Cardiac muscle cell (in vitro differentiated cells and primary cell): ENCODE measurements around the gene AKAP8. TPM values are rescaled to one million over a fixed set of nuclear protein-coding genes. Genes with fewer than 3 reads are reported as not detected.
"Not testable (repeated sequence)": the region's sequence is repeated elsewhere in the genome, so short reads cannot be mapped to it uniquely, and the experiment has no call there.

Experiments used
- DNase-seq, 2 donors: peaks; one replicate each; pipeline versions ENCODE4 v3.0.0 to v3.0.0-alpha.2; 2010 to 2017; ENCODE audit warnings: low read depth in 1 of 2, low spot score in 1 of 2
- H3K27ac ChIP-seq: fragments of 200-600 bp; sonication (generic); 2 replicates; pipeline ENCODE4 v1.5.1; 2016
- H3K27me3 ChIP-seq: fragments of 200-600 bp; sonication (generic); 2 replicates; pipeline ENCODE4 v1.6.0; 2016; ENCODE audit warnings: control low read depth
- H3K36me3 ChIP-seq: fragments of 200-600 bp; sonication (generic); 2 replicates; pipeline ENCODE4 v1.5.1; 2016; ENCODE audit warnings: control low read depth
- H3K4me1 ChIP-seq: fragments of 200-600 bp; sonication (generic); 2 replicates; pipeline ENCODE4 v1.8.1; 2017; ENCODE audit warnings: low read depth, mild to moderate bottlenecking, mixed run types
- H3K4me3 ChIP-seq: fragments of 200-600 bp; sonication (generic); 2 replicates; pipeline ENCODE4 v1.5.1; 2016; ENCODE audit warnings: mild to moderate bottlenecking
- H3K9me3 ChIP-seq: fragments of 200-600 bp; sonication (generic); 2 replicates; pipeline ENCODE4 v1.5.1; 2017; ENCODE audit warnings: low read depth, mild to moderate bottlenecking, control low read depth
- CTCF ChIP-seq: IDR thresholded peaks from 2 replicates; pipeline ENCODE4 v1.5.1; 2012; ENCODE audit warnings: low read depth, mild to moderate bottlenecking, low read length
- polyA plus RNA-seq: library from polyadenylated mRNA; unstranded; fragments of >200 nt; fragmentation: Nextera tagmentation; extraction: Ambion mirVana; gene quantifications from 2 replicates; pipeline ENCODE4 v1.2.1, GENCODE V29; 2016
- total RNA-seq: library from RNA; depleted of rRNA; stranded (reverse); fragments of >200 nt; gene quantifications from 2 replicates; pipeline ENCODE4 v1.2.3, GENCODE V29; 2016

AKAP8 gene
- total and polyA plus RNA-seq, 2 experiments from 2014 or later, result 17.8 to 34.5 TPM

DNA sequence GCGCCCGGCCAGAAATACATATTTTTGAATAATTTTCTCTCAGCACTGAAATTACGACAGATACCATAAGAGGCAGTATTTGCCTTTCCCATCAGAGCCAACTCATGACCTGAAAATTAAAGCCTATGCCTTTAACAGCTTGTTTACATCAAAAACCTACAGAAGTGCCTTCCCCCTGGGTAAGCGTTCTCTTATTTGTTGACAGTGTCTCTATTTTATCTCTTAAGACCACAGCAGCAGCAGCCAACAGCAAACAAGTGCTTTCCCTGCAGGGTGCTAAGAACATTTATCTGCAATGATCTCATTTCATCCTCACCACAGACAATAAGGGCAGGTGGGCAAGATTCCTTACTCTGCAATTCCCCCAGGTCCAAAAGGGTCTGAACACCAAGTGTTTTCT lies 33.2 kb upstream of the AKAP8 start:
- Histone ChIP-seq H3K4me1 (peaks cover 35% of the 10 kb centered on the region), H3K9me3 (no peaks in the 10 kb centered on the region), H3K27ac (peak overlapping the region; percentile 73), H3K4me3 (no peak overlapping the region), H3K27me3 (no peaks in the 10 kb centered on the region), H3K36me3 (peaks cover 16% of the 10 kb centered on the region)
- no peak for TF ChIP-seq CTCF
- DNase-seq, result no peak

DNA sequence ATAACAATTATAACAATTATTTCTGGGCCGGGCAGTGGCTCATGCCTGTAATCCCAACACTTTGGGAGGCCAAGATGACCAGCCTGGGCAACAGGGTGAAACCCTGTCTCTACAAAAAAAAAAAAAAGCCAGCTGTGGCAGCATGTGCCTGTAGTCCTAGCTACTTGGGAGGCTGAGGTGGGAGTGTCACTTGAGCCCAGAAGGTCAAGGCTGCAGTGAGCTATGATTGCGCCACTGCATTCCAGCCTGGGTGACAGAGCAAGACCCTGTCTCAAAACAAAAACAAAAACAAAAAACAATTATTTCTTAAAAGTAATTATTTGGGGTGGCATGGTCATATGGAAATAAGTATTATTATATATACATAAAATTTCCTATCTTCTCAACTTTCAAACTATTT lies 31.8 kb upstream of the AKAP8 start:
- H3K27me3 ChIP-seq, H3K9me3 ChIP-seq, H3K4me3 ChIP-seq, H3K27ac ChIP-seq, DNase-seq: not testable (repeated sequence)
- H3K36me3 ChIP-seq, result peaks cover 16% of the 10 kb centered on the region
- peaks cover 31% of the 10 kb centered on the region for H3K4me1 ChIP-seq

DNA sequence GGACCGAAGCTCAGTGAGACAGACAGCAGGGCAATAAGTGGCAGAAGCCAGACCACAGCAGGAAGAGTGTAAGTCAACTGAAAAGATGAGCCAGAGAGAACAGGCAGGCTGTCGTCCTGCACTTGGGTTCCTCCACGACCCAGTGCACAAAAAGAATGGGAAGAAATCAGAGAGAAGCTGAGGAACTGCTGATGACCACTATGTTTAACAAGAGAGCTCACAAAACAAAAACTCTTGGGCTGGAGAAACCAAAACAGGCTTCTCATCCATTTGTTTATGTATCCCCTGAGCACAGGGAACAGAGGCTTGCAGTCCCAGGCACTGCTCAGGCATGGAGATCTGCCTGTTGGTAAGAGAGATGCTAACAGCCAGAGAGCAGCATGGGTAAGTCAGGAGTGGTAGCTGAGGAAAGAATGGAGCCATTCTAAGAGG lies 25.2 kb upstream of the AKAP8 start:
- no peak for TF ChIP-seq CTCF
- H3K27me3 ChIP-seq, result no peaks in the 10 kb centered on the region
- no peak for DNase-seq
- H3K27ac ChIP-seq, result peak overlapping the region; percentile 98
- peaks cover 44% of the 10 kb centered on the region for H3K4me1 ChIP-seq
- H3K9me3 ChIP-seq, result no peaks in the 10 kb centered on the region
- H3K36me3 ChIP-seq, result peaks cover 17% of the 10 kb centered on the region
- H3K4me3 ChIP-seq, result no peak overlapping the region

GRCh38 chr19:15404097-15404779 lies 24.7 kb upstream of the AKAP8 start:
- Histone ChIP-seq H3K27me3 (no peaks in the 10 kb centered on the region), H3K36me3 (peaks cover 18% of the 10 kb centered on the region), H3K4me3 (no peak overlapping the region), H3K27ac (peak overlapping the region; percentile 98), H3K4me1 (peaks cover 44% of the 10 kb centered on the region), H3K9me3 (no peaks in the 10 kb centered on the region)
- no peak for TF ChIP-seq CTCF
- peak in 1 of 2 donors; percentile 76 for DNase-seq

GRCh38 chr19:15403151-15403531 lies 23.6 kb upstream of the AKAP8 start:
- TF ChIP-seq CTCF, result no peak
- H3K36me3 ChIP-seq, result peaks cover 25% of the 10 kb centered on the region
- H3K27me3 ChIP-seq, result no peaks in the 10 kb centered on the region
- no peak for DNase-seq
- no peak overlapping the region for H3K4me3 ChIP-seq
- peak overlapping the region; percentile 98 for H3K27ac ChIP-seq
- peaks cover 44% of the 10 kb centered on the region for H3K4me1 ChIP-seq
- no peaks in the 10 kb centered on the region for H3K9me3 ChIP-seq

DNA sequence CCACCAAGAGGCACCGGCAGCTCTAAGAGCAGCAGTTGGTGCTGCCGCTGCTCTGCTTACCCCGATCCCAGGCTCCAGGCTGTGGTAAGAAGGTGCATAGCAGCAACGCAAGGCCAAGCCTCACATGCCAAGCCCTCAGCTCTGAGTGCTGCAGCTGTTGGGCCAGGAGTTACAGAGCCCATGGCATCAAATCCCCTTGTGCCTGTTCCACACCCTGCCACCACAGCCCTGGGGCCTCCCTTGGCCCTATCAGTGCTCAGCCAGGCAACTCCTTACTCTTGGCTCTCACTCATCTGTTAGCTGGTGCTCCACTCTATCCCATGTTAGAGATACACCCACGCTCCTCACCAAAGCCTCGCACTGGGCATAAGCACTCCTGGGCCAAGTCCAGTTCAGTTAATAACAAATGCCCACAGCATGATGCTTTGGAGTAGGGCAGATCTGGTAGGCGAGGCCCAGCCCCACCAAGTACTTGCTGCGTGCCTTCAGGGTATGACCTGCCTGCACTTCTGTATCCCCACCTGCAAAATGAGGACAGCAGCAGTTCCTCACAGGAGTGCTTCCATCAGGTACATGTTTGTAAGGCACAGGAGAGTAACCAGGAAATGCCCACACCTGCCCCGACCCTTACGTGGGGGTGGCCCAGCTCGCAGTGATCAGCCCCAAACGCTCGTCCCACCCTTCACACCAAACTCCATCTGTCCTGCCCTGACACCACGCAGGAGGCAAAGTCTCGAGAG lies 23.0 kb upstream of the AKAP8 start:
- no peak for TF ChIP-seq CTCF
- Histone ChIP-seq H3K4me1 (peaks cover 44% of the 10 kb centered on the region), H3K27me3 (no peaks in the 10 kb centered on the region), H3K36me3 (peaks cover 29% of the 10 kb centered on the region), H3K27ac (peak overlapping the region; percentile 98), H3K9me3 (no peaks in the 10 kb centered on the region), H3K4me3 (no peak overlapping the region)
- DNase-seq, result no peak
